PFSK-1 (cell line): ENCODE results near the gene KCMF1.

Experiments
- FOXP2 ChIP-seq: optimal IDR thresholded peaks from 2 replicates; pipeline ENCODE3; 2011; ENCODE audit warnings: borderline replicate concordance, control low read depth, inconsistent platforms; ENCODE audit not compliant: insufficient read depth; ENCODE audit errors: extremely low read length, extremely low read depth
- POLR2AphosphoS5 ChIP-seq: IDR thresholded peaks from 2 replicates; pipeline ENCODE4 v1.6.1; 2012; ENCODE audit warnings: low read depth, mild to moderate bottlenecking, control low read depth, low read length, moderate library complexity
- SIN3A ChIP-seq: IDR thresholded peaks from 2 replicates; pipeline ENCODE4 v1.6.1; 2012; ENCODE audit warnings: mild to moderate bottlenecking, low read length, moderate library complexity, borderline replicate concordance; ENCODE audit not compliant: insufficient read depth
- TAF1 ChIP-seq: IDR thresholded peaks from 2 replicates; pipeline ENCODE4 v1.6.1; 2012; ENCODE audit warnings: low read length, control low read depth, borderline replicate concordance; ENCODE audit not compliant: insufficient read depth
- TF ChIP-seq, protein P1 (sequence below), 2 experiments: IDR thresholded peaks; 2 replicates each; pipeline versions ENCODE4 v1.6.1 to v1.8.0; 2011 to 2012; ENCODE audit warnings: low read depth in 2 of 2, low read length in 2 of 2, control low read depth in 1 of 2, inconsistent platforms in 1 of 2, mild to moderate bottlenecking in 1 of 2, moderate library complexity in 1 of 2; ENCODE audit not compliant: insufficient read depth in 1 of 2

Gene KCMF1

DNA sequence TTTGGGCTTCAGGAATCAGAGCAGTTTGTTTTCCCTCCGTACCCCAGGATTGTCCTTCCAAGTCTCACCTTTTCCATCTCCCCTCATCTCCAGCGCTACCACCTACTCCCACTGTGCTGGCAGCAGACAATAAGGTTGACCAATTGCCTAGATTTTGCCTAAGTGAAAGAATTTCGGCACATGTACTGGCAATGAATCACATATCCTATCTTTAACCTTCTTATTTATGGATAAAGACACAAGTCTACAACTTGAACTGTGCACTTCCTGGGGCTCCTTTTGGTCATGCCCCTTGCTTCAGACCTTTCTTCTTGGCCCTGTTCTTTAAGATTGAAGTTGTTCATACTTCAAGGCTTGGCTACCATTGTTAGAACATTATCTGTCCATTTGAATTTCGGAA, 71.4 kb downstream of the KCMF1 start:
- TF ChIP-seq TAF1 (no peak), POLR2AphosphoS5 (no peak), FOXP2 (no peak), SIN3A (no peak)
- TF ChIP-seq, protein P1, sequence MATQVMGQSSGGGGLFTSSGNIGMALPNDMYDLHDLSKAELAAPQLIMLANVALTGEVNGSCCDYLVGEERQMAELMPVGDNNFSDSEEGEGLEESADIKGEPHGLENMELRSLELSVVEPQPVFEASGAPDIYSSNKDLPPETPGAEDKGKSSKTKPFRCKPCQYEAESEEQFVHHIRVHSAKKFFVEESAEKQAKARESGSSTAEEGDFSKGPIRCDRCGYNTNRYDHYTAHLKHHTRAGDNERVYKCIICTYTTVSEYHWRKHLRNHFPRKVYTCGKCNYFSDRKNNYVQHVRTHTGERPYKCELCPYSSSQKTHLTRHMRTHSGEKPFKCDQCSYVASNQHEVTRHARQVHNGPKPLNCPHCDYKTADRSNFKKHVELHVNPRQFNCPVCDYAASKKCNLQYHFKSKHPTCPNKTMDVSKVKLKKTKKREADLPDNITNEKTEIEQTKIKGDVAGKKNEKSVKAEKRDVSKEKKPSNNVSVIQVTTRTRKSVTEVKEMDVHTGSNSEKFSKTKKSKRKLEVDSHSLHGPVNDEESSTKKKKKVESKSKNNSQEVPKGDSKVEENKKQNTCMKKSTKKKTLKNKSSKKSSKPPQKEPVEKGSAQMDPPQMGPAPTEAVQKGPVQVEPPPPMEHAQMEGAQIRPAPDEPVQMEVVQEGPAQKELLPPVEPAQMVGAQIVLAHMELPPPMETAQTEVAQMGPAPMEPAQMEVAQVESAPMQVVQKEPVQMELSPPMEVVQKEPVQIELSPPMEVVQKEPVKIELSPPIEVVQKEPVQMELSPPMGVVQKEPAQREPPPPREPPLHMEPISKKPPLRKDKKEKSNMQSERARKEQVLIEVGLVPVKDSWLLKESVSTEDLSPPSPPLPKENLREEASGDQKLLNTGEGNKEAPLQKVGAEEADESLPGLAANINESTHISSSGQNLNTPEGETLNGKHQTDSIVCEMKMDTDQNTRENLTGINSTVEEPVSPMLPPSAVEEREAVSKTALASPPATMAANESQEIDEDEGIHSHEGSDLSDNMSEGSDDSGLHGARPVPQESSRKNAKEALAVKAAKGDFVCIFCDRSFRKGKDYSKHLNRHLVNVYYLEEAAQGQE (IDR thresholded peaks at IDR 0.05; ENCODE audit: insufficient read depth in 1 of 2, low read depth in 2 of 2, low read length in 2 of 2) = no peak

DNA sequence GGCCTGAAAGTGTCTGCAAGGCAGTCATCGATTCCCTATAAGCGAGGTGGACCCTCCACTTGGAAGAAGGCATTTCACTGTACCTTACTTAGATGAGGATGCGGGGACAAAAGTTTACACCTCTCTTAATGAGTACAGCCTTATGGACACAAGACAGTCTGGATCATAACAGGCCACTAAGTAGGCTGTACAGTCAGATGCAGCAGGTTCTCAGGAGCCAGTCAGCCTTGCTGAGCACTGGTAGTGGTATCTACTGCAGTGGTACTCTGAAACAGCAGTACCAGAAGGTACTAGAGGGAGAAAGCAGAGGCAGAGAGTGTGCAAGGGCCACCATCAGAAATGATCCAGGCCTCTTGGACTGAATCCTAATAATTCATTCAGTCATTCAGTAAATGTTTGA, 77.6 kb downstream of the KCMF1 start:
- TF ChIP-seq SIN3A = no peak
- TF ChIP-seq, protein P1 (IDR thresholded peaks at IDR 0.05; ENCODE audit: insufficient read depth in 1 of 2, low read depth in 2 of 2, low read length in 2 of 2) = no peak
- TF ChIP-seq POLR2AphosphoS5 = no peak
- no peak for TF ChIP-seq FOXP2
- TF ChIP-seq TAF1 = no peak

DNA sequence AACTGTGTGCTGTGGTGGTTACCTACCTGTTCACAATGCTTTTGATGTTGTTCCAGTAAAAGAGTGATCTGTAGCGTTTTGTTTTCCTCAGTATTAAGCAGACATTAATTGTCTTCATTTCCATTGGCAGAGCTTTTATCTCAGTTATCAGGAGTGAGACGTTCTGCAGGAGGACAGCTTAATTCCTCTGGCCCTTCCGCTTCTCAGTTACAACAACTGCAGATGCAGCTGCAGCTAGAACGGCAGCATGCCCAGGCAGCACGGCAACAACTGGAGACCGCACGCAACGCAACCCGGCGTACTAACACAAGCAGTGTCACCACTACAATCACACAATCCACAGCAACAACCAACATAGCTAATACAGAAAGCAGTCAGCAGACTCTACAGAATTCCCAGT, 78.3 kb downstream of the KCMF1 start:
- TF ChIP-seq FOXP2 = no peak
- no peak for TF ChIP-seq TAF1

DNA sequence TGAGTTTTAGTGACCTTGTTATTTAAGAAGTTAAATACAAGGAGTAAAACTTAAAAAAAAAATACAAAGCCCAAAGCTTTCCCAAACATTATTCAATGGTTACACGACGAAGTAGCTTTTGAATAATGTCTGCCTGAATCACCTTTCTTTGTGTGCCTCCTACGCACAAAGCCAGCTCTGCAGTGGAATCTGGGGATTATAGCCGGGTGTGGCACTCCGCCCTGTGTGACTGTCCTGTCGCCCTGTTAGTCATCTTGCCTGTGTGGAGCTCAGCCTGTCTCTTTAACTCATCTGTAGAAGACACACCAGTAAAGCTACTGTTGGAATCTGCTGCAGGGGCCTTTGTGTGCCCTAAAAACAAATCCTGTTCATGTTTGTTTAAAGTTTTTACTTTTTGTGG, 82.8 kb downstream of the KCMF1 start:
- TF ChIP-seq FOXP2 (no peak), TAF1 (no peak), POLR2AphosphoS5 (no peak), SIN3A (no peak)
- TF ChIP-seq, protein P1 (IDR thresholded peaks at IDR 0.05; ENCODE audit: insufficient read depth in 1 of 2, low read depth in 2 of 2, low read length in 2 of 2) = no peak

DNA sequence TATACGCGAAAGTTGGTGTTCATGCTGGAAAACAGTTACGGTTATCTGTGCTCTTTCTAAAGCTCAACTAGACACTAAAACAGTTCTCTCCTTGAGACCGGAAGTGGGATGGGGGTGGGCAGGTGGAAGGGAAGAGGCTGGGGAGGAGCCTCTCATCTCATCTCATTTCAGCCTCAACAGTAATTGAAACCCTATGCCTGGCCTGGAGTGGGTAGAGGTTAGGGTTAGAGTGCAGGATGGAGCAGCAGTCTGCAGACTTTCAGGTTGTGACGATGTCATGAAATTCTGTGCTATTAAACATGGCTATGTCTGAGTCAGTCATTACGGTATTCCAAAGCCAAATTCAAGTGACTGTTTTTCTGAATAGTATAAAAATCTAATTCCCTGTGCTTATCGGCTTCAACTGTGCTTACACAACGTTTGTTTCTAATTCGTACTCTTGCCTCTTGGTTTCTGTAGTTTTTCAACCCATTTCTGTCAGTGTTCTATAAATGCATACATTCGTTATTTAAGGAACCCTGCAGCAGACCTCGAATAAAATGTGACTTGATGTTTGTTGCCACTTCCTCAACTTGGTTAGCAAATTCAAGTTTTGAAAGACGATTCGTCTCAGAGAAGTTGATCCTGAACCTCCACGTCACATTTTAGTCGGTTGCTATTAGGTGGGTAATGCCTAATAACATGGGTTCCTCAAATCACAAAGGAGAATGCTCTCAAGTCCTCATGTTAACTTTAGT, 86.4 kb downstream of the KCMF1 start:
- TF ChIP-seq, protein P1 (IDR thresholded peaks at IDR 0.05; ENCODE audit: insufficient read depth in 1 of 2, low read depth in 2 of 2, low read length in 2 of 2) = no peak
- no peak for TF ChIP-seq TAF1
- no peak for TF ChIP-seq SIN3A
- TF ChIP-seq FOXP2 = no peak
- TF ChIP-seq POLR2AphosphoS5 = no peak
